Hindlimb muscle (tissue), 1 donor: Measurements from ENCODE around the gene RAB35. TPM values are rescaled to one million over a fixed set of nuclear protein-coding genes. Genes with fewer than 3 reads are reported as not detected.
A peak's percentile ranks its signal among the peaks of the same experiment; 100 is the strongest.

Source experiments
- DNase-seq: peaks from one replicate; pipeline ENCODE4 v3.0.0-alpha.2; 2013
- polyA plus RNA-seq: library from polyadenylated mRNA; unstranded; fragments of 120-200 nt; gene quantifications from one replicate; pipeline ENCODE4 v1.2.1, GENCODE V29; 2013; ENCODE audit not compliant: insufficient read length

The RAB35 gene
- polyA plus RNA-seq, 1 donor = 31.9 TPM

DNA sequence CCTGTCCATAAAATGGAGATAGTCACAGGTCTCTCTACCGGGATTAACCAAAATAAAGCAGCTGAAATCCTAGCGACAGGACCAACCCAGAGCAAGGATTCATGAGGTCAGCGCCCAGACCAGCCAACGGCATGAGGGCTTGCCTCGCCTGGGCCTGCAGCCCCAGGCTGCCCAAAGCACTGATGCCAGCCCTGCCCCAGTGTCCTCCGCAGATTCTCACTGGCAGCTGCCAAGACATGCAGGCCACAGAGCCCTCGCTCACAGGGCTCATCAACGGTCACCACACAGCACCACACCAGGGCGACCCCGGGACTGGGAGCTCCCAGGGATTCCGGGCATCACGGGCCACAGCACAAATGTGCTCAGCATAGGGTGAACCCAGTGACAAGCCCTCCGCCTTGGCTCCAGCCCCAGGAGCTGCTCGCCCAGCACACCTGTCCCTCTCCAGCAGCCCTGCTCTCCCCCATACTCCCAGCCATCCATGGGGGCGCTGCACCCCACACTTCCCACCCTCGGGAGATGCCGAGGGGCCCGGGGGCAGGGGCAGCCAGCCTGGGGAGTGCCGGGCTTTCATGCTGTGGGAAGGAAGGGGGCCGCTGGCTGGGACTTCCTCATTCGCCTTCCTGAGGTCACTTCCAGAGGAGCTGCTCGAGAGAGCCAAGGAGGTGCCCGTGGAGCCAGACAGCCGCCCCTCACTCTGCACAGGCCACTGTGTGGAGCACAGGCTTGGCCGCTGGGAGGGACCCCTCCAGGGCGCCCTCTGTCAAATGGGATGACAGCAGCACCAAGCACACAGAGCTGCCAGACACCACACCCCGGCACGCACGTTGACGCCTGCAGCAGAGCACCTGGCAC lies 14.1 kb downstream of the RAB35 start:
- no peak for DNase-seq

DNA sequence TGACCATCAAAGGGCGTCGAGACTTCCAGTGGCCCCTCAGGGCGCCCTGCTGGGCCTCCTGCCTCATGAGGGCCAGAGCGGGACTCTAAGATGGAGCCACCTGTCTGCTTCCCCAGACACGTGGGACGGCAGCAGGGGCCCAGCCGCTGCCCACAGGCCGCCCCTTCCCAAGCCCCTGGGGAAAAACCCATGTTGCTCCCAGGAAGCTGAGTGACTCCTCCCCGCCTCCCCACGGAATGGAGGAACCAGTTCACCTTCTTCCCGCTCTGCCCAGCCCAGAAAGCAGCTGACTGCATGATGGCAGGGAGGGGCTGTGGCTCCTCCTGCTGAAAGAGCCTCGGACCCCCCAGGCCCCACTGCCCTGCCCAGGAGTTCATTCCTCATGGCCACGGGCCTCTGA lies 14.9 kb downstream of the RAB35 start:
- DNase-seq = no peak

DNA sequence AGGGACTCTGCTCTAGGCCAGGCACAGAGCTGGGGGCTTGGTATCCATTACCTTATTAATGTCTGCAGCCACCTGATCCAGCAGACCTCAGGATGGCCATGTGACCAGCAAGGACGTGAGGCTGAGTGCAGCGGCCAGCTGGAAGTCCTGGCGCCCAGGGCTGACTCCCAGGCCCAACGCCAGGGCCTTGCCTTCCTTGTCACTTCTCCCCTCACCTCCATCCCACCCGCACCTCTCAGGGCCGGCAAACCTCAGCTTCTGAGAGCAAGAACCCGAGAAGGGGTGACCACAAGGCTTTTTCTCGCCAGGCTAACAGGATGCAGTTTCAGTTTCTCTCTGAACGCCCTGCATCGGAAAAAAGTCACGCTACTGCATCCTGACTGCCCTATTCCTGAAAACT lies 15.4 kb downstream of the RAB35 start:
- no peak for DNase-seq

DNA sequence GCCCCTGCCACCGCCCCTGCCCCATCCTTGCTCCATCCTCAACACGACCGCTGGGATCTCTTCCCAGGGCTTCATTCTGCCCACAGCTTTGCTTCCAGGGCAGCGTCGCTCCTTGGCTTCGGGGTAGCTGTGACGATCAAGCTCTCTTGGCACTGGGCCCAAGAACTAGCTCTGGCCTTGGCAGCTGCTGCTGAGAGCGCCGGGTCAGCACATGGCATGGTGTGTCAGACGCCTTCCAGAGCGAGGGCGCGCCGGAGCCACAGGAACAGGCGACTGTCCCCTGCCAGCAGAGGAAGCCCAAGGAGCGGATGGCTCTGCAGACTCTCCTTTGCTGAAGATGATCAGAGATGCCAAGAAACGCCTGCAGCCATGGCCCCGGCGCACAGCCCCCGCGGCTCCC lies 15.9 kb downstream of the RAB35 start:
- no peak for DNase-seq

DNA sequence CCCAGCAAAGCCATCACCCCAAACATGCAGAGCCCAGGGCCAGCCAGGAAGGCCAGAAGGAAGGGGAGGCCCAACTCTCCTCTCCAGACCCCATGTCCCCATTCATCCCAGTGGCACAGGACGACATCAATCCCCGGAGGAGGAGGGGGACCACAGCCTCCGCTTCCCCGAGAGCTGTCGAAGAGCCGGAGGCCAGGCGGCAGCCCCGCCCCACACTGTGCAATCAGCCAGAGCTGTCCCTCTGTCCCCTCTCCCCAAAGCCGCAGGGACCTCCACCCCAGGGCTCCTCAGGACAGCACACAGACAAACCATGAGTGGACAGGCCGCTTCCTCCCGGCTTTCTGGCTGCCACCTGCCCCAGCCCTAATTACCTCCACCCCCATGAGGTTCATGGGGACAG lies 16.8 kb downstream of the RAB35 start:
- no peak for DNase-seq

DNA sequence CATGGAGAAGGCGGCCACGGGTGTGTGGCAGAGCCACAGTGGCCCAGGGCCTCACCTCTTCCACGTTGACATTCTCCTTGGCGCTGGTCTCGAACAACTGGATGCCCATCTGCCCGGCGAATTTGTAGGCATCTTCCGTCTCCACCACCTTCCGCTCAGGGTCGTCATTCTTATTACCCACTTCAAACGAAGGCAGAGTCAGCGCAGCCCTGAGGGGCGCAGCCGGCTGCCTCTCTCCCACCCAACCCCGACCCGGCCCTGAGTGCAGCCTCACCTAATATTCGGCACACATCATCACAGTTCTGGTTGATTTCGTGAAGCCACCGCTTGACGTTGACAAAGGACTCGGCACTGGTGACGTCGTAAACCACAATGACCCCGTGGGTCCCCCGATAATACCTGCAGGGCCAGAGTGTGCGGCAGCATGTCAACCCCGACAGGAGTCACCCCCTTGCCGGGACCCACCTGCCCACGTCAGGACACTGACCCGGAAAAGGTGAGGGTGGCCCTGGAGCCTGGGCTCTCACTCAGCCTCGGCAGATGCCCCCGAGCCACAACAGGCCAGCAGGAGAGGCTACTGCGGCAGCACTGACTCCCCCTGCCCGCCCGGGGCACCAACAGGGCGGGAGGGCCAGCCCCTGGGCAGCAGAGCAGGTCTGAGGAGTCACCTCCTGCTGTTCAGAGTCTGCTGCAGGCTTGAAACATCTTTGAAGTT lies 17.6 kb downstream of the RAB35 start:
- DNase-seq = no peak

DNA sequence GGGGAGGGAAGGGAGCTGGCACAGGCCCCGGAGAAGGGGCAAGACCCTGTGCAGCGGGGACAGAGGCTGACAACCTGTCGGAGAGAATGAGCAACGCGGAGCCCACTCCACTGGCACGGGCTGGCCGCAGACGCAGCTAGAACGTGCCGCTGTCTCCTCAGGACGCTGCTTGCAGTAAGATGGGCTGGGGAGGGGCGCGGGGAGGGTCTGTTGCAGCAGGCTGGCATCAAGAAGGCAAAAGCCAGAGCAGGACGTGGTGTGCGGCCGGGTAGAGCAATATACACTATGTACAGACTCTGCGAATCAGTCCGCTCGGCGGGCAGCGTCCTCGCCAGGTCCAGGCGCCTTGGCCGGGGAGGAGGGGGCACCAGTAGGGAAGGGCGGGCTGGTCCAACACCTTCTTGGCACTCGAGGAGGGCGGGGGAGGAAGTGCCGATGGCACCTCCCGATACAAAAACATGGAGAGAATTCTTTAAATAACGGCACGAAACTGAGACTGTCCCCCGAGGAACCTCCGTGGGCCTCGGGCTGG lies 19.8 kb downstream of the RAB35 start:
- no peak for DNase-seq

DNA sequence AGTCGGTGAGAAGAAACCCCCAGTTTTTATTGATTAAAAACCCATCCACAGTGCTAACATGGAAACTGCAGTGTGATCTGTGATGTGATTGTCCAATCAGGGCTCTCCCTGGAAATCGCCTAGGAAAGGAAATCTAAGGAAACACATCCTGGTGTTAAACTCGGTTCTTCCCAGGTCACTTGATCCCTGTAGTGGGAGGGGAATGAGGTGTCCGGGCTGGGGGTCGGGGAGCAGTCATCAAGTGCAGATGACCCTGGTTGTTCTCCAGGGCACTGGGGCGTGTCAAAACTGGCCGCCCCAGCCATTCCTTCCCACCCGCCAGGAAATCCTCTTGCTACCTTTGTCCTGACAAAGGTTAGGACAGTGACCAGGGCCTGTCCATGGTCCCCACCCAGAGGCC lies 20.8 kb downstream of the RAB35 start:
- DNase-seq = no peak

DNA sequence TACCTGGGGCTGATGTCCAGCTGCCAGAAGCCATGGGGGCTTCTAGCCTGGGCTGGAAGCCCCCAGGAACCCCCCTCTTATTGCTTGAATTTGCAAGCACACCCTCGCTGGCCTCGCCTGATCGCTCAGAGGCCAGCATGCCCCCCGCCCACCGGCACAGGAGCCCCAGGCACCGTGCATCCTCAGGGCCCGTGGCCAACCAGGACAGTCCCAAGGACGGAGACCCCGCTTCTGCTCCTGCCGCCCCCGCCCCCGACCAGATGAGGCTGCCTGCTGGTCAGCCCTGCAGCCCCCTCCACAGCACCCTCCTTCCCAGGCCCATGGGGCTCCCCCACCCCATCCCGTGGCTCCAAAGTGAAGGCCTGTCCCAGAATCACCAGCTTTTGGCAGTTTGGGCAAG lies 21.2 kb downstream of the RAB35 start:
- DNase-seq = no peak

DNA sequence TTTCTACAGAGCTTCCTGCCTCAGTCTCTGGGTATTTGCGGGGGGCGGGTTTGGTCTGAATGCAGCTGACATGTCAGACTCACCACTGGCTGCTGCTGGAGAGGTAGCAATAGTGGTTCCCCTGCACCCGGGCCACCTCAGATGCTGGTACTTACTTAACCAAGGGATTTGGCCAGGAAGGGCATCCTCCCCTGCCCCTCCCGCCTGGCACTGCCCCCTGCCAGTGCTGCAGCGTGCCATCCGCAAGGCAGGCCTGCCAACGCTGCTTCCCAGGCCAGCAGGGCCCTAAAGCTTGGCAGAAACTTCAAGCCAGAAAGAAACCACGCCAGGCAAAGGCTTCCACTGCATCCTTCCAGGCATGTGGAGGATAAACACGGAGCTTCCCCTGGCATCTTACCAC lies 22.1 kb downstream of the RAB35 start:
- no peak for DNase-seq

DNA sequence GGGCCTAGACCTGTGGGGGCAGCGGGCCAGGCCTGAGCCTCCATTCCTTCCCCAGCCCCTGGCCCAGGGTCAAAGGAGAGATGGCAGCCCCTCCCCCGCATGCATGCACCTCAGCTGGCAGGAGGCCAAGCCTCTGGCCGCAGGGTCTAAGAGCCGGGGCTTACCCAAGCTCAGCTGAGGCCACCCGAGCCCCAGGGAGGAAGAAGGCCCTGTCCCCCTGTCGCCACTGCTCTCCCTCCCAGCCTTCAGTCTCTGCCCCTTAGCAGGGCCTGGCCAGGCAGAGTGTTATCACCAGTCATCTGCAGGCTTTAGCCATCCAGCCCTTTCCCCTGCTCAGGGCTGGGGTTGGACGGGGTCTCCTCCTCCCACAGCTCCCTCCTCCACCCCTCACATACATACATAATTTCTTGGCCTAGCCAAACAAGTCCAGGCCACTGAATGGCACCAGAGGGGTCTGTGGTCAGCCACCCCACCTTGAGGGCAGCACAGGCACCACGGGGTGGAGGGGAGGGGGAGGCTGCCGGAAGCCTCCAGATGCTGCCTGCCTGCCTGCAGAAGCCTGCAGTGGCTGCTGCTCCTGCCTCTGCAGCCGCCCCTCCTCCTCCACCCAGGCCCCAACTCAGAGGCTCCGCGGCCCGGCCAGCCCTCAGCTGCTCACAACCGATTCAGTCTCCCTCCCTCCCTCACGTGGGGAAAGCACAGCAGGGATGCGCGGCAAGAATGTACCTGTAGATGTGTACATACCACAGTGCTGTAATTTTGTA lies 22.8 kb downstream of the RAB35 start:
- DNase-seq = no peak

DNA sequence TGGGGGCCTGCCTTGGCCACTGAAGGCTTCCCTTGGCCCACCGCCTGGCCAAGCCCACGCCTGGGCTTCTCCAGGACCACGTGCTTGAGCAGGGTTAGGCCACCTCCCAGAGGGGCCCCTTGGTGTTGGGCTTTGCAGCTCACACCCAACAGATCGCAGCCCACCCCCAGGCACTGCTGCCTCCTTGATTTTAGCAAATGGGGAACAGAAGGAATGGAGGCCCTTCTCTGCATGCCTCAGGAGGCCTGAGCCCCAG lies 23.3 kb downstream of the RAB35 start:
- no peak for DNase-seq

DNA sequence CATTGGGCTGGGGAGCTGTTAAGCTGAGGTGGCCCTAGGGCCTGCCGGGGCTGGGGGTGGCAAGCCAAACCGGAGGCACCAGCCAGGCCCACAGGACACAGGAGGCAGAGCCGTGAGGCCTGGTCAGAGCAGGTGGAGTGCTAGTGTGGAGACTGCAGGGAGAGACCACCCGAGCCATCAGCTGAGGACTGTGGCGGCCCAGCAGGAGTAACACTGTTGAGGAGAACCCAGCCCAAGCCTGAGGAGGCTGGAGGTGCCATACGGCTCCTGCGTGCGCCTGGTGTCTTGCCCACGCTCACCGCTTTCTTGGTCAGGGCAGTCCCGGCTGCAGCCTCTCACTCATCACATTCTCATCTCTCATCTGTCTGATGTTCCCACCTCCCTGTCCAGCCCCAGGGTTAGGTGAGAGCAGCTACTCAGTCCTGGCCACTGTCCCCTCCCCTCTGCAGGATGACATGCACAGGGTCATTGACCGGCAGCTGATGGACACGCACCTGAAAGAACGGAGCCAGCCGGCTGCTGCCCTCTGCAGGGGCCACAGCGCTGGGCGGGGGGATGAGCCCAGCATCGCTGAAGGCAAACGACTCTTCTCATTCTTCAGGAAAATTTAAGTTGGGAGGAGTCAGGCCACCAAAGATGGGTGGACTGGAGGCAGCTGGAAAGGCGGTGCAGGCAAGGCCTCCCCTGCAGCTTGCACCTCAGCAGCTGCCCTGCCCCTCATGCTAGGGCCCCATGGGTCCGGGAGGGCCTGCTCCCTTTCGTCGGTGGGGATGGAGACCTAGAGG lies 23.8 kb downstream of the RAB35 start:
- DNase-seq = no peak

DNA sequence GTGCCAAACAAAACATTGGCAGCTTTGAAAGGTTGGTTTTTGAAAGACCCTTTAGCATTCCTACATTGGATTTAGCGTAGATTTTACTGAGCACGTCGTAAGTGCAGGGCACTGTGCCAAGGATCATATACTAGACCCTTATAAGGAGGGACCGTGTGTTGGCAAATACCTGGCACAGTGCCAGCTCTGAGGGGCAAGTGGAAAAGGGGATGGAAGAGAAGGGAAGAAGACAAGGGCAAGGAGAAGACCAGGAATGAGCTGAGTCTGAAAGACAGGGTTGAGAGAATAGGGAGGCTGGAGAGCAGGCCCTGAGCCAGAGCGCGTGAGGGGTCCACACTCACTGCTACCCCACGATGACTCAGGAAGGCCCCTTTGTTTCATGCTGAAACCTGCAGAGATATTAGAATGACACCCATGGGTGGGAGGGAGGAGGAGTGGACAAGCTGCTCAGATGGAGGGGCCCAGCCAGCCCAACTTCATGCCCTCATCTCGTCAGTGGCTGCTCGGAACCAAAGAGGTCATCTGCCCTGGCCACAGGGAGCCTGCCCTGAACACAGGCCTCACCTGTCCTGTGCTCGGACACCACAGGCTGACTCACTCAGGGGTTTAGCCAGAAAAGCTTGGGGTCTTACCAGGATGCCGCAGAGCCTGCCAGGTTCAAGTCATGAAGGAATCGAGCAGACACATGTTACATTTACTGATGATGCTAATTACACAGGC lies 25.0 kb downstream of the RAB35 start:
- no peak for DNase-seq

DNA sequence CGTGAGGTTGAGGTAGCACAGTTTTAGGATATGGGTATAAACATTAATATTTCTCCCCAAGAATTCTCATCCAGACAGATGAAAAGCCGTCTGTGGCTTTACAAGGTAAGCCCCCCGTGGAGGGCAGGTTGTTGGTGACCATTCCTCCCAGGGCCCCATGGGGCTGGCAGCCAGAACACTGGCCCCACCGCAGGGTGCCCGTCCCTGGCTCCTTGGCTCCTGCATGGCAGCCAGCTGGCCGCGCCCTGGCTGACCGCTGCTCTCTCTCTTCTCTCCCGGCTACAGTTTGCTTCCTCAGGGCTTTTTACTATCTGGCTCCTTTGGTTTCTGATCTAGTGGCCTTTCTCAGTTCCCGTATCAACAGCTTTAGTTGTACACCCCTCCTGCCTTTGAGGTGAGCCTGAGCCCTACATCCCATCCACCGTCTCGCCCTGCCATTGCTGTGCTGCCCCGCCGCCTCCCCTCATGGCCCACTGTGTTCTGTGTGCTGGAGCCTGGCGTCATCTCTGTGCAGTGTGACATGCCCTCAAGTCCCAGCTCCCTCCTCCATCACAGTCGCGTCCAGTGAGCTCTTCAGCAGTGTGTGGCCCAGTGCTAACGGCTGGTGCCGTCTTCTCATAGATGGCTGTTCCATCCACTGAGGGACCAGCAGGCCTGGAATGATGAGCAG lies 25.8 kb downstream of the RAB35 start:
- DNase-seq = no peak

DNA sequence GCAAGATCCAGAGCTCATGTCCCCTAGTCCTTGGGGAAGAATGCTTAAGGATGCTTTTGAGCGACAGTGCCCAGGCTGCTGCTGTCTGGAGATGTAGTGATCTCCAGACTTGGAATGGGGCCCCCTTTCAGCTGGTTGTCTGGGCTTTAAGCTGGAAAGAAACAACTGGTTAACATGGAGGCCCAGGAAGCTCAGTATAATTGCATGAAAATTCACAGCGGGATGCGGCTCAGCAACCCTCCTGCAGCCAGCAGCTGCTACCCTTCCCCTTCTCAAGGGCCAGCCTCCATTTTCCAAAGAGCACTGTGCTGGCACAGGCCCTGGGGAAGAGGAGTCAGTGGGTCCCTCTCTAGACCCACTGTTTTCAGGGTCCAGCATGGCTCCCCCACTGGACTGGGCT lies 26.3 kb downstream of the RAB35 start:
- no peak for DNase-seq

DNA sequence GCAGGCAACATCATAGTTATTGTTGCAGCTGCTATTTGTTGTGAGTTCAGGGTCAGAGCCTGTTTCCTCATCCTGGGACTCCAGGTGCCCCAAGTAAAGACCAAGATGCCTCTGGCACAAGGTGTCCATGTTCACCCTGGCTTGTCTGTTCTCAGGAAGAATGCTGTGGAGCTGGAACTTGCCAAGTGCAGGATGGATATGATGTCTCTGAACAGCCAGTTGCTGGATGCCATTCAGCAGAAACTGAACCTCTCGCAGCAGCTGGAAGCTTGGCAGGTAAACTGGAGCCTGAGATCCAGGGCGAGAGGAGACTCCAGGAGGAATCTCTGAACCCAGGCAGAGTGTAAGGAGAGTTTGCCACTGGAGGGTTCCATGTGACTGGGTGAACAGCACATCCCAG lies 26.8 kb downstream of the RAB35 start:
- no peak for DNase-seq

DNA sequence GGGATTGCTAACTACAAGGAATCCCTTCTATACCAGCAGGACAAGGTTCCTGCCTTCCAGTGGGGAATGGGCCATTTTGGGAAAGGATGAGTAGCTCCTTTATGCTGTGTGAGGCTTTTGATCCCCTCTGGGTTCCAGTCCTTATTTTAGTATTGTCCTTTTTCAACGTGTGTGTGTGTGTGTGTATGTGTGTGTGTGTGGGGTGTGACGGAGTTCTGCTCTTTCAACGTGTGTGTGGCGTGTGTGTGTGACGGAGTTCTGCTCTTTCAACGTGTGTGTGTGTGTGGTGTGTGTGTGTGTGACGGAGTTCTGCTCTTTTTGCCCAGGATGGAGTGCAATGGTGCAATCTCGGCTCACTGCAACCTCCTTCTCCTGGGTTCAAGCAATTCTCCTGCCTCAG lies 27.4 kb downstream of the RAB35 start:
- DNase-seq = no peak

DNA sequence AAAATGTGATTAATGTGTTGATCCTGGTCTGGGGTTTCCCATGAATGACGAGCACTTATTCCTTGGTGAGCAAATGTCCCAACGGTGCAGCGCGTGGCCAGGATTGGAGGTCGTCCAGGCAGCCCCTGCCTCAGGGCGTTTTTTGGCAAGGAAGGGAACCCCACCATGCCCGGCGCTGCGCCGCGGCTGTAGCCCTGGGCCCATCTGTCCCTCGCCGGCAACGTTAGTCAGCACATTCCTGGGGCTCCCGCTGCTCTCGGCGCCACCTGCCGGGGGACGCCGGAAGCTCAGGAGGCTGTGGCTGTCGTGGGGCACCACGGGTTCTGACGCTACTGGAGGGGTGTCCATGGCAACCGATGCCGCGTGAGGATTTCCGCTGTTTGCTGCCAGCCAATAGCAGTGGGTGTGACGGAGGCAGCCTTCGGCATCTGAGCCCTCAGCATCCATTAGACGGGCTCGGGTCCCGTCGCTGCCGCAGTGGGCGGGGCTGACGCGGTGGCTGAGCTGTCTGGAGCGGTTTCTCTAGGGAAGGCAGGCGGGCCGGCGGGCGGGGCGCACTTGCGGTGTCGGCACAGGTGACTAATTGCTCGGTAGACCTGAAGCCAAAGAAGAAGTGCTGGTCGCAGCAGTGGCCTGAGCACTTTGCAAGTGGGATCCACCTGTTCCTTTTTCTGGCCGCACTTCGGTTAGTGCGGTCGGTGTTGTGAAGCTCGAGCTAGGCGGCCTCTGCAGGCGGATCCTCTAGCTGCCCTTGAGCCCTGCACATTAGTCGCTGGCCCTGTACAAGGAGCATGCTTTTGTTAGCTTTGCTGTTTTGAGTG lies 29.5 kb downstream of the RAB35 start:
- DNase-seq = peak; percentile 96

DNA sequence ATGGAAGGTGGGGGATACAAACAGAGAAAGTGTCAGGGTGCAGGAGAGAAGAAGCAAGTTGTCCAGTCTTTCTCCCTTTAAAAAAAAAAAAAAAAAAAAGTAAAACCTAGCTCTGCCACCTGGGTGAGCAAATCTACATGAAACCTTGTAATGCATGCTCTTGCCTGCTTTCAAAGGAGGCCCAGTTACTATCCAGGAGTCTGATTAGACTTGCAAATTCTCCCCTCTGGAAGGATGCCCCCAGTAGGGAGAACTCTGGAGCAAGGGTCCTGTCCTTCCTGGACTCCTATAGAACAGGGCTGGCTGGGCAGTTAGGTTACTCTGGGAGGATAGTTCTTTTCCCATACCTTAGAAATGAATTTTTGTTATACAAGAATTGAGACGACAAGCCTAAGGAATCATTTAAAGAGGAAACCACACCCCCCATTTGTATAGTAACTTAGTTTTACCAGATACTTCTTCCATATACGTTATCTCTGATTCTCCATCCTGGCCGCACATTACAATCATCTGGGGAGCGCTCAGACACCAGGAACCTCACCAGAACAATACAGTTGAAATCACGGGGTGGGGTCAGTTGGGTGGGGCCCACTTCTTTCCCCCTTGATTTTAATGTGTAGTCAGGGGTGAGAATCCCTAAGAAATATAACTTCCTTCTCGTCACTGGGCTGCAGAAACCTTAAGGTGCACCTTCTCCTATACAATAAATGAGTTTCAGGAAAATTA lies 30.5 kb downstream of the RAB35 start:
- DNase-seq = no peak
